ENCODE results near the gene RHEX.

RHEX gene

GRCh38 chr1:206111271-206111927 lies 58.4 kb downstream of the RHEX start:
- CTCF ChIA-PET, result interaction anchor here (0.9 to 18.3 kb wide), 4 partner anchors 14 to 129 kb away, joined by 3 to 323 read pairs (median 108); no protein-coding TSS in a partner anchor
- no peak for TF ChIP-seq CTCF (IDR thresholded peaks at IDR 0.05; ENCODE audit: control extremely low read depth, extremely low read depth, low read depth, missing control alignments)
- POLR2A ChIA-PET, result no interaction called here
- no peak for DNase-seq (ENCODE audit: extremely low spot score)

- DNase-seq (ENCODE audit: extremely low spot score), result no peak
- ChIA-PET POLR2A (no interaction called here), CTCF (interaction anchor here (1.0 to 18.3 kb wide), 3 partner anchors 80 to 131 kb away, joined by 3 to 323 read pairs (median 211); no protein-coding TSS in a partner anchor)
- no peak for TF ChIP-seq CTCF (IDR thresholded peaks at IDR 0.05; ENCODE audit: control extremely low read depth, extremely low read depth, low read depth, missing control alignments)
Observed at GRCh38 chr1:206112600-206113301, 59.8 kb downstream of the RHEX start.

- ChIA-PET CTCF (interaction anchor here (0.9 to 1.9 kb wide), 8 partner anchors 9 to 196 kb away, joined by 3 to 13 read pairs (median 4); no protein-coding TSS in a partner anchor), POLR2A (no interaction called here)
- TF ChIP-seq CTCF (IDR thresholded peaks at IDR 0.05; ENCODE audit: control extremely low read depth, extremely low read depth, low read depth, missing control alignments), result no peak
- DNase-seq (ENCODE audit: extremely low spot score), result no peak
Observed at GRCh38 chr1:206114692-206115640, 62.0 kb downstream of the RHEX start.

GRCh38 chr1:206115791-206116190 lies 62.8 kb downstream of the RHEX start:
- DNase-seq (ENCODE audit: extremely low spot score), result no peak
- ChIA-PET CTCF (interaction anchor here (1.2 to 1.9 kb wide), 5 partner anchors 10 to 197 kb away, joined by 3 to 13 read pairs (median 5); no protein-coding TSS in a partner anchor), POLR2A (no interaction called here)
- TF ChIP-seq CTCF (IDR thresholded peaks at IDR 0.05; ENCODE audit: control extremely low read depth, extremely low read depth, low read depth, missing control alignments), result no peak

GRCh38 chr1:206116191-206116872 lies 63.4 kb downstream of the RHEX start:
- CTCF ChIA-PET, result interaction anchor here (1.2 to 1.7 kb wide), 2 partner anchors 10 to 132 kb away, joined by 5 to 13 read pairs; no protein-coding TSS in a partner anchor
- POLR2A ChIA-PET, result no interaction called here
- TF ChIP-seq CTCF (IDR thresholded peaks at IDR 0.05; ENCODE audit: control extremely low read depth, extremely low read depth, low read depth, missing control alignments), result no peak
- DNase-seq (ENCODE audit: extremely low spot score), result no peak

- ChIA-PET CTCF (no interaction called here), POLR2A (no interaction called here)
- no peak for DNase-seq (ENCODE audit: extremely low spot score)
- no peak for TF ChIP-seq CTCF (IDR thresholded peaks at IDR 0.05; ENCODE audit: control extremely low read depth, extremely low read depth, low read depth, missing control alignments)
Observed at GRCh38 chr1:206116873-206117150, 63.8 kb downstream of the RHEX start.
